Testis (tissue), 3 donors: ENCODE data around the gene INSM2. TPM values are rescaled to one million over a fixed set of nuclear protein-coding genes. Genes with fewer than 3 reads are reported as not detected.

ENCODE experiments used
- DNase-seq: peaks from one replicate; pipeline ENCODE4 v3.0.0-alpha.2; 2019
- H3K27ac ChIP-seq, 2 donors: fragments of 200-600 bp; sonication (generic); one replicate each; pipeline ENCODE4 v1.5.1; 2019
- H3K27me3 ChIP-seq: fragments of 200-600 bp; sonication (generic); one replicate; pipeline ENCODE4 v1.5.1; 2019
- H3K36me3 ChIP-seq: fragments of 200-600 bp; sonication (generic); one replicate; pipeline ENCODE4 v1.5.1; 2017; ENCODE audit warnings: low read depth; ENCODE audit errors: missing control alignments
- H3K4me1 ChIP-seq: fragments of 200-600 bp; sonication (generic); one replicate; pipeline ENCODE4 v1.5.1; 2019
- H3K4me3 ChIP-seq, 2 donors: fragments of 200-600 bp; sonication (generic); one replicate each; pipeline ENCODE4 v1.5.1; 2017 to 2019
- H3K9me3 ChIP-seq: fragments of 200-600 bp; sonication (generic); one replicate; pipeline ENCODE4 v1.5.1; 2017
- POLR2A ChIP-seq: fragments of 450-650 bp; IDR thresholded peaks from one replicate; pipeline ENCODE4 v1.6.1; 2017; ENCODE audit warnings: antibody characterized with exemption, mild to moderate bottlenecking, moderate library complexity
- WGBS, 2 donors: methylation state at CpG; one replicate each; pipeline ENCODE4 v1.1.5; 2018; 5-methylcytosine and 5-hydroxymethylcytosine counted together
- intact Hi-C: fragments of 100-400 bp; cut with DNase I; formaldehyde crosslinking; loops from one replicate; pipeline ENCODE4 v1.15.1; 2023; ENCODE audit warnings: low total_unique reads
- polyA plus RNA-seq: library from polyadenylated mRNA; stranded (reverse); fragments of 350-450 nt; fragmentation: Illumina TruSeq; extraction: RNeasy Lipid Tissue Mini Kit (QIAGEN cat#74804); gene quantifications from one replicate; pipeline ENCODE4 v1.2.3, GENCODE V29; 2014; ENCODE audit warnings: low read depth, low replicate concordance; ENCODE audit not compliant: insufficient read depth
- total RNA-seq, 2 donors: library from RNA; depleted of rRNA; stranded (reverse); fragments of >200 nt; gene quantifications; one replicate each; pipeline ENCODE4 v1.2.3, GENCODE V29; 2016
- TF ChIP-seq, protein P1 (sequence below), 3 experiments: fragments of 450-650 bp in 2 of 3; fragments of 200-600 bp in 1 of 3; sonication (generic) in 1 of 3; IDR thresholded peaks; one replicate each; pipeline ENCODE4 v1.5.1; 2016 to 2019; ENCODE audit warnings: antibody characterized with exemption in 3 of 3, mild to moderate bottlenecking in 2 of 3, moderate library complexity in 1 of 3

Gene INSM2
- total and polyA plus RNA-seq, 3 donors from 2014 or later, result 0.55 to 2.4 (median 2.3) TPM

DNA sequence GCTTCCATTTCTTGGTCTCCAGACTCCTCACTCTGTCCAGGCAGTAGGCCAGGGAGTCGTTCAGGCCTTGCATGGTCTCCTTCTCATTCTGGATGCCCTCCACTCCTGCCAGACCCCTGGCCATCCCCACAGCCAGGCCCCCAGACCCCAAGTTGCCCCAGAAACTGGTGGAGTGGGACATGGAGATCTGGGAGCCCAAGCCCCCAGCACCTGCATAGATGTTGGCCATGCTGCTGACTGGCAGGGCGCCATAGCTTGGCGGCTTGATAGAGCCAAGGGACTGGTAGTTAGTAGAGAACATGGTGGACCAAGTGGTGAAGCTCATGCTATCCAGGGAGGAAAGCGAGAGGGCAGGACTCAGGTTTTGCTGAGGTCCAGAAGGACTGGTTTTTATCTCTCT is 21.2 kb upstream of the INSM2 start:
- no peak overlapping the region for H3K27ac ChIP-seq
- no peak overlapping the region for H3K4me3 ChIP-seq
- TF ChIP-seq POLR2A, result no peak
- TF ChIP-seq, protein P1, sequence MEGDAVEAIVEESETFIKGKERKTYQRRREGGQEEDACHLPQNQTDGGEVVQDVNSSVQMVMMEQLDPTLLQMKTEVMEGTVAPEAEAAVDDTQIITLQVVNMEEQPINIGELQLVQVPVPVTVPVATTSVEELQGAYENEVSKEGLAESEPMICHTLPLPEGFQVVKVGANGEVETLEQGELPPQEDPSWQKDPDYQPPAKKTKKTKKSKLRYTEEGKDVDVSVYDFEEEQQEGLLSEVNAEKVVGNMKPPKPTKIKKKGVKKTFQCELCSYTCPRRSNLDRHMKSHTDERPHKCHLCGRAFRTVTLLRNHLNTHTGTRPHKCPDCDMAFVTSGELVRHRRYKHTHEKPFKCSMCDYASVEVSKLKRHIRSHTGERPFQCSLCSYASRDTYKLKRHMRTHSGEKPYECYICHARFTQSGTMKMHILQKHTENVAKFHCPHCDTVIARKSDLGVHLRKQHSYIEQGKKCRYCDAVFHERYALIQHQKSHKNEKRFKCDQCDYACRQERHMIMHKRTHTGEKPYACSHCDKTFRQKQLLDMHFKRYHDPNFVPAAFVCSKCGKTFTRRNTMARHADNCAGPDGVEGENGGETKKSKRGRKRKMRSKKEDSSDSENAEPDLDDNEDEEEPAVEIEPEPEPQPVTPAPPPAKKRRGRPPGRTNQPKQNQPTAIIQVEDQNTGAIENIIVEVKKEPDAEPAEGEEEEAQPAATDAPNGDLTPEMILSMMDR (IDR thresholded peaks at IDR 0.05), result no peak
- DNase-seq, result no peak
- H3K4me1 ChIP-seq, result no peaks in the 10 kb centered on the region
- no peaks in the 10 kb centered on the region for H3K36me3 ChIP-seq
- H3K9me3 ChIP-seq, result no peaks in the 10 kb centered on the region
- intact Hi-C loops, result no loop called here
- 83 to 84% methylated on average over 4 of the region's 4 CpGs for WGBS, 2 donors
- no peaks in the 10 kb centered on the region for H3K27me3 ChIP-seq

DNA sequence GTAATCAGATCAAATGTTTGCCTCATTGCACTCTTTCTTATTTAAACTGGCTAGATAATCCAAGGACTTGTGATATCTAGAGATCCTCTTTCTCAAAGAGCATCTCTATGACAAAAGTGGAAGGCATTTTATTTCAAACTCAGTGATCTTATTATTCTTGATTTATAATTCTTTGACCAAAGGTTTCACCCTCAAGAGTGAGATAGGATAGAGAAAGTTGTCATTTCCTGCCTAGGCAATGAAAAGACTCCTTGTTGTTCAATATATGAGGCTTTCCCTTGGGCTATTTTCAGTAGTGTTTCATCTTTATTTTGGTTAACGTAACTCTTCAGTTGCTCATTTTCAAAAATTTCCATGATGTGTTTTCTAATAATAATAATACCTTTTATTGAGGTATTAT is 18.0 kb upstream of the INSM2 start:
- Histone ChIP-seq H3K27ac (no peak overlapping the region), H3K4me3 (no peak overlapping the region), H3K4me1 (no peaks in the 10 kb centered on the region), H3K27me3 (no peaks in the 10 kb centered on the region), H3K36me3 (no peaks in the 10 kb centered on the region), H3K9me3 (no peaks in the 10 kb centered on the region)
- TF ChIP-seq POLR2A, result no peak
- TF ChIP-seq, protein P1 (IDR thresholded peaks at IDR 0.05), result no peak
- WGBS, 2 donors, result 85 to 94% methylated on average over 1 of the region's 1 CpG
- intact Hi-C loops, result no loop called here
- DNase-seq, result no peak

DNA sequence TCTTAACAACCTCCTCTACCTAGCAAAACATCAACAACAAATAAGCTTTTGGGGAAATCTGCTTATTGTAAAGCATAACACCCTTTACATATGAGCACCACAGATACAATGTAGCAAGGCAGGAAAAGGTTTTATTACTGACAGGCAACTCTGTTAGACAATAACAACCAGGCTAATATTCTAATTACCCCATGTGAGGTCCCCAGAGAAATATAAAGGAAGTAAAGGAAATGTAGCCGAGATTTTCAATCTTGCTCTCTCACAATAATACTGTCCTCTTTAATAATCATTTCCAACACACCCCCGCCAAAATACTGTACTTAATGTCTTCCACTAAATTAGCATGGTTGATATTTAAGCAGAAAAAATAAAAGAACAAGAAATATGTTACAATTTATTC is 14.0 kb upstream of the INSM2 start:
- no peaks in the 10 kb centered on the region for H3K27me3 ChIP-seq
- intact Hi-C loops, result no loop called here
- H3K4me3 ChIP-seq, result no peak overlapping the region
- TF ChIP-seq, protein P1 (IDR thresholded peaks at IDR 0.05), result no peak
- H3K4me1 ChIP-seq, result no peaks in the 10 kb centered on the region
- no peaks in the 10 kb centered on the region for H3K36me3 ChIP-seq
- 59 to 72% methylated on average over 2 of the region's 2 CpGs for WGBS, 2 donors
- H3K9me3 ChIP-seq, result no peaks in the 10 kb centered on the region
- no peak overlapping the region for H3K27ac ChIP-seq
- no peak for DNase-seq

DNA sequence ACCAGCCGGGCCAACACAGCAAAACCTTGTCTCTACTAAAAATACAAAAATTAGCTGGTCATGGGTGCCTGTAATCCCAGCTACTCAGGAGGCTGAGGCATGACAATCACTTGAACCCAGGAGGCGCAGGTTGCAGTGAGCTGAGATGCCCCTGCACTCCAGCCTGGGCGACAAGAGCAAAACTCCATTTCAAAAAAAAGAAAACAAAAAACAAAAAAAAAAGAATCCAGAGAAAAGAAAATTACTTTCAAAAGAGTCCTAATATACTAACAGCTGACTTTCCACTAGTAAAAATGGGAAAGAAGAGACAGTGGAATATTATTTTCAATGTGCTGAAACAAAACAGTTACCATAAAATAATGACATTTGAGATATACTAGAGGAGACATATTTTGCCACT is 8.3 kb upstream of the INSM2 start:
- no peak for DNase-seq
- Histone ChIP-seq H3K27me3 (no peaks in the 10 kb centered on the region), H3K4me1 (no peaks in the 10 kb centered on the region), H3K4me3 (no peak overlapping the region), H3K36me3 (no peaks in the 10 kb centered on the region), H3K9me3 (no peaks in the 10 kb centered on the region), H3K27ac (no peak overlapping the region)
- TF ChIP-seq, protein P1 (IDR thresholded peaks at IDR 0.05), result no peak
- no peak for TF ChIP-seq POLR2A
- intact Hi-C loops, result no loop called here
- 90 to 92% methylated on average over 3 of the region's 3 CpGs for WGBS, 2 donors

DNA sequence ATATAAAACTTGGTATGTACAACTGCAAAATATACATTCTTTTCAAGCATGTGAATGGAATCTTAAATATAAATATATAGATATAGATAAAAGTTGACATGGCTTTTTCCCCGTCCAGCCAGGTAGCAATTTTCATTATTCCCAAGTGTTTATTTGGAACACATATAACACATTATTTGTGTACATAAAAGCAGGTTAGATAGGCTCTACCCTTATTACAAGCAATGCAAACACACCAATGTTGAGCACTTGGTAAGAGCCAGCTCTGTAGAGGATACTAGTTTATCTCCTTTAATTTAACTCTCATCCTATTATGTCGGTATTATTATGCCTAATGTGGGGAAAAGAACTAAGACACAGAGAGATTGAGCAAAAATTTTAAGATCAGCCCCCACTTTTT is 7.0 kb upstream of the INSM2 start:
- 86 to 88% methylated on average over 2 of the region's 2 CpGs for WGBS, 2 donors
- Histone ChIP-seq H3K4me1 (no peaks in the 10 kb centered on the region), H3K9me3 (no peaks in the 10 kb centered on the region), H3K27me3 (no peaks in the 10 kb centered on the region), H3K36me3 (no peaks in the 10 kb centered on the region), H3K27ac (no peak overlapping the region), H3K4me3 (no peak overlapping the region)
- intact Hi-C loops, result no loop called here
- no peak for DNase-seq
- no peak for TF ChIP-seq POLR2A
- TF ChIP-seq, protein P1 (IDR thresholded peaks at IDR 0.05), result no peak
